ENCODE data around the gene HSD11B1. TPM values are rescaled to one million over a fixed set of nuclear protein-coding genes. Genes with fewer than 3 reads are reported as not detected.

Gene HSD11B1
- total RNA-seq, 1 donor from 2014 or later: 4.1 TPM

GRCh38 chr1:209678981-209679539 is 25.6 kb upstream of the HSD11B1 start:
- H3K9me3 ChIP-seq (replicated peaks): no peaks in the 10 kb centered on the region
- DNase-seq: no peak
- TF ChIP-seq CTCF (IDR thresholded peaks at IDR 0.05; ENCODE audit: borderline replicate concordance): no peak
- no peak overlapping the region for H3K4me3 ChIP-seq
- H3K36me3 ChIP-seq: no peaks in the 10 kb centered on the region
- no peak overlapping the region for H3K27ac ChIP-seq (replicated peaks)
- H3K4me1 ChIP-seq: peaks cover 28% of the 10 kb centered on the region
- intact Hi-C loops (cut with micrococcal nuclease): no loop called here
- H3K27me3 ChIP-seq (ENCODE audit: low read depth): peaks cover 20% of the 10 kb centered on the region

- DNase-seq: no peak
- H3K4me1 ChIP-seq: peaks cover 40% of the 10 kb centered on the region
- no peak for TF ChIP-seq CTCF (IDR thresholded peaks at IDR 0.05; ENCODE audit: borderline replicate concordance)
- no peaks in the 10 kb centered on the region for H3K9me3 ChIP-seq (replicated peaks)
- no peaks in the 10 kb centered on the region for H3K36me3 ChIP-seq
- H3K27ac ChIP-seq (replicated peaks): no peak overlapping the region
- H3K4me3 ChIP-seq: no peak overlapping the region
- intact Hi-C loops (cut with micrococcal nuclease): no loop called here
- H3K27me3 ChIP-seq (ENCODE audit: low read depth): peaks cover 4% of the 10 kb centered on the region
Measured at GRCh38 chr1:209685821-209686220, 18.8 kb upstream of the HSD11B1 start.

GRCh38 chr1:209686322-209686721 is 18.3 kb upstream of the HSD11B1 start:
- TF ChIP-seq CTCF (IDR thresholded peaks at IDR 0.05; ENCODE audit: borderline replicate concordance): no peak
- no peak for DNase-seq
- peaks cover 40% of the 10 kb centered on the region for H3K4me1 ChIP-seq
- no peaks in the 10 kb centered on the region for H3K36me3 ChIP-seq
- H3K9me3 ChIP-seq (replicated peaks): no peaks in the 10 kb centered on the region
- H3K27me3 ChIP-seq (ENCODE audit: low read depth): no peaks in the 10 kb centered on the region
- H3K4me3 ChIP-seq: no peak overlapping the region
- H3K27ac ChIP-seq (replicated peaks): no peak overlapping the region
- intact Hi-C loops (cut with micrococcal nuclease): no loop called here

GRCh38 chr1:209688746-209689234 is 15.9 kb upstream of the HSD11B1 start:
- no peak overlapping the region for H3K4me3 ChIP-seq
- no peak for DNase-seq
- H3K4me1 ChIP-seq: peaks cover 49% of the 10 kb centered on the region
- intact Hi-C loops (cut with micrococcal nuclease): no loop called here
- H3K36me3 ChIP-seq: no peaks in the 10 kb centered on the region
- H3K27me3 ChIP-seq (ENCODE audit: low read depth): no peaks in the 10 kb centered on the region
- no peaks in the 10 kb centered on the region for H3K9me3 ChIP-seq (replicated peaks)
- TF ChIP-seq CTCF (IDR thresholded peaks at IDR 0.05; ENCODE audit: borderline replicate concordance): no peak
- H3K27ac ChIP-seq (replicated peaks): peak overlapping the region; percentile 39

GRCh38 chr1:209689477-209689876 is 15.2 kb upstream of the HSD11B1 start:
- Histone ChIP-seq H3K4me1 (peaks cover 49% of the 10 kb centered on the region), H3K9me3 (replicated peaks) (no peaks in the 10 kb centered on the region), H3K27me3 (ENCODE audit: low read depth) (no peaks in the 10 kb centered on the region), H3K4me3 (no peak overlapping the region), H3K27ac (replicated peaks) (no peak overlapping the region), H3K36me3 (no peaks in the 10 kb centered on the region)
- no peak for TF ChIP-seq CTCF (IDR thresholded peaks at IDR 0.05; ENCODE audit: borderline replicate concordance)
- intact Hi-C loops (cut with micrococcal nuclease): no loop called here
- DNase-seq: no peak

All from left ventricle myocardium inferior (tissue), 1 donor.